AG04449 (cell line): Measurements from ENCODE around the gene CFAP157.

Source experiments
- CTCF ChIA-PET: fragments of 350-600 bp; formaldehyde crosslinking; extraction: SDS; loops from one replicate; lab custom pipeline; 2021; ENCODE audit warnings: antibody characterized with exemption; lab: Yijun Ruan, JAX
- POLR2A ChIA-PET: fragments of 400-600, 350-600 bp; formaldehyde crosslinking; extraction: SDS; loops from one replicate; lab custom pipeline; 2020; ENCODE audit warnings: antibody characterized with exemption, inconsistent platforms; lab: Yijun Ruan, JAX
- DNase-seq: peaks from one replicate; pipeline ENCODE4 v3.0.0-alpha.2; 2010; ENCODE audit warnings: low read depth, low spot score
- H3K4me3 ChIP-seq: 2 replicates; pipeline ENCODE4 v1.5.1; 2011; ENCODE audit warnings: low read depth, mild to moderate bottlenecking, control low read depth, low read length
- CTCF ChIP-seq: IDR thresholded peaks from one replicate; pipeline ENCODE4 v1.5.1; 2011; ENCODE audit warnings: mild to moderate bottlenecking, moderate library complexity, low read length, control low read depth, inconsistent platforms; ENCODE audit not compliant: insufficient read depth; ENCODE audit errors: missing control alignments

CFAP157 gene

GRCh38 chr9:127693697-127694096, 13.1 kb upstream of the CFAP157 start:
- TF ChIP-seq CTCF: no peak
- ChIA-PET CTCF (interaction anchor here (2.7 kb wide), 1 partner anchor 41 kb away, joined by 9 read pairs; the partner anchor contains the start of gene TOR2A), POLR2A (no interaction called here)

GRCh38 chr9:127694890-127695720, 11.7 kb upstream of the CFAP157 start:
- no peak for TF ChIP-seq CTCF
- ChIA-PET POLR2A (no interaction called here), CTCF (interaction anchor here (0.9 to 2.7 kb wide), 3 partner anchors 12 to 40 kb away, joined by 3 to 9 read pairs (median 3); partner anchors contain the start of gene TOR2A)
- DNase-seq: no peak
- no peak overlapping the region for H3K4me3 ChIP-seq

More at GRCh38 chr9:127693697-127694096, 13.1 kb upstream of the CFAP157 start:
- no peak for DNase-seq
- no peak overlapping the region for H3K4me3 ChIP-seq

GRCh38 chr9:127697575-127697974, 9.2 kb upstream of the CFAP157 start:
- ChIA-PET CTCF (interaction anchor here (1.0 to 1.3 kb wide), 2 partner anchors 37 to 172 kb away, joined by 3 to 4 read pairs; partner anchors contain the start of gene TOR2A), POLR2A (no interaction called here)
- H3K4me3 ChIP-seq: no peak overlapping the region
- TF ChIP-seq CTCF: no peak
- no peak for DNase-seq

- no peak for DNase-seq
- ChIA-PET CTCF (no interaction called here), POLR2A (interaction anchor here (0.6 kb wide), 1 partner anchor 80 kb away, joined by 4 read pairs; no protein-coding TSS in a partner anchor)
- TF ChIP-seq CTCF: no peak
- H3K4me3 ChIP-seq: no peak overlapping the region
These were observed 8.4 kb upstream of the CFAP157 start for GRCh38 chr9:127698386-127698785.

- CTCF ChIA-PET: no interaction called here
- peak; percentile 7 for TF ChIP-seq CTCF
- DNase-seq: peak; percentile 75
- POLR2A ChIA-PET: no interaction called here
- H3K4me3 ChIP-seq: peak overlapping the region; percentile 50
These were observed 7.7 kb upstream of the CFAP157 start for GRCh38 chr9:127698985-127699670.
